GM10248 (cell line): ENCODE results near the gene ZNF101.
"Not testable (repeated sequence)": the region's sequence is repeated elsewhere in the genome, so short reads cannot be mapped to it uniquely, and the experiment has no call there.

Experiments
- CTCF ChIA-PET: fragments of 300-600 bp; sonication (Branson Sonifier 250); formaldehyde crosslinking; extraction: SDS; loops from one replicate; lab custom pipeline; 2021; ENCODE audit warnings: antibody characterized with exemption; lab: Yijun Ruan, JAX
- POLR2A ChIA-PET: fragments of 350-650 bp; sonication (Branson Sonifier 250); formaldehyde crosslinking; extraction: SDS; loops from one replicate; lab custom pipeline; 2020; ENCODE audit warnings: antibody characterized with exemption; lab: Yijun Ruan, JAX
- DNase-seq: peaks from one replicate; pipeline ENCODE4 v3.0.0; 2012; ENCODE audit errors: extremely low spot score
- TF ChIP-seq, protein P1 (sequence below): IDR thresholded peaks from 2 replicates; pipeline ENCODE4 v1.5.1; 2012; ENCODE audit warnings: mild to moderate bottlenecking, low read depth; ENCODE audit errors: extremely low read depth, missing control alignments, control extremely low read depth

Gene ZNF101

GRCh38 chr19:19696386-19696785, 27.7 kb downstream of the ZNF101 start:
- no peak for DNase-seq
- ChIA-PET CTCF (no interaction called here), POLR2A (no interaction called here)
- TF ChIP-seq, protein P1, sequence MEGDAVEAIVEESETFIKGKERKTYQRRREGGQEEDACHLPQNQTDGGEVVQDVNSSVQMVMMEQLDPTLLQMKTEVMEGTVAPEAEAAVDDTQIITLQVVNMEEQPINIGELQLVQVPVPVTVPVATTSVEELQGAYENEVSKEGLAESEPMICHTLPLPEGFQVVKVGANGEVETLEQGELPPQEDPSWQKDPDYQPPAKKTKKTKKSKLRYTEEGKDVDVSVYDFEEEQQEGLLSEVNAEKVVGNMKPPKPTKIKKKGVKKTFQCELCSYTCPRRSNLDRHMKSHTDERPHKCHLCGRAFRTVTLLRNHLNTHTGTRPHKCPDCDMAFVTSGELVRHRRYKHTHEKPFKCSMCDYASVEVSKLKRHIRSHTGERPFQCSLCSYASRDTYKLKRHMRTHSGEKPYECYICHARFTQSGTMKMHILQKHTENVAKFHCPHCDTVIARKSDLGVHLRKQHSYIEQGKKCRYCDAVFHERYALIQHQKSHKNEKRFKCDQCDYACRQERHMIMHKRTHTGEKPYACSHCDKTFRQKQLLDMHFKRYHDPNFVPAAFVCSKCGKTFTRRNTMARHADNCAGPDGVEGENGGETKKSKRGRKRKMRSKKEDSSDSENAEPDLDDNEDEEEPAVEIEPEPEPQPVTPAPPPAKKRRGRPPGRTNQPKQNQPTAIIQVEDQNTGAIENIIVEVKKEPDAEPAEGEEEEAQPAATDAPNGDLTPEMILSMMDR: no peak

GRCh38 chr19:19697589-19697988, 28.9 kb downstream of the ZNF101 start:
- ChIA-PET CTCF (no interaction called here), POLR2A (no interaction called here)
- TF ChIP-seq, protein P1: no peak
- DNase-seq: no peak

DNA sequence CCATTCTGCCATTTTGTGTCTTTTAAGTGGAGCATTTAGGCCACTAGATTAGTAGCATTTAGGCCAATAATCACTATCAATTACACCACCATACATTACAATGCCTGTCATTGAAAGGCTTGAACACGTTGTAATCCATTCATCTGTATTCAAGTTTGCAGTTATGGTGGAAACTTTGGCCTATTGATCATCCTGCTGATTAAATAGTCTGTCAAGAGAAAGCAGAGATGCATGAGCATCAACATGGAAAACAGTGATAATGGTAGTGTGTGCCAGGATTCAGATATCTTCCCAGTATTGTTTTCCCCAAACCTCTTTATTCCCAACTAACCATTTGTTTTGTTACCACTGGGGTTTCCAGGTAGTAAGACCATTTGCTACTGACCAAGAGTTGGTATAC, 31.9 kb downstream of the ZNF101 start:
- POLR2A ChIA-PET, CTCF ChIA-PET: not testable (repeated sequence)

DNA sequence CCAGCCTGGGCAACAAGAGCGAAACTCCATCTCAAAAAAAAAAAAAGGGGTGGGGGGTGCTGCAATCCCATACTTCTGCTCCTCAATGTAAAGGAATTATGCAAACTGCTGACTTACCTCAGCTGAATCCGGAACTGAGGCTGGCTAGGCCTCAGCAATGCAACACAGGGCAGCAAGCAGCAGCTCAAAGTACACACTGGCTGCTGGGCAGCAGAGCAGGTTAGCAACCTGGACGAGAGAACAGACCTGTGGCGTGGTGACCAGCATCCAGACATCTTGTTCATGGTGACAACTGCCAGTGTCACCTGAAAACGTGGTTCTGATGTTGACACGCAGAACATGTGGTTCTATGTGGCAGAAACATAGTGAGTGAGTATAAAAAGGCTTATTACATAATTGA, 36.2 kb downstream of the ZNF101 start:
- no peak for DNase-seq
- POLR2A ChIA-PET: no interaction called here
- CTCF ChIA-PET: no interaction called here
- TF ChIP-seq, protein P1: no peak

More for the DNA sequence above, 31.9 kb downstream of the ZNF101 start:
- DNase-seq: not testable (repeated sequence)

DNA sequence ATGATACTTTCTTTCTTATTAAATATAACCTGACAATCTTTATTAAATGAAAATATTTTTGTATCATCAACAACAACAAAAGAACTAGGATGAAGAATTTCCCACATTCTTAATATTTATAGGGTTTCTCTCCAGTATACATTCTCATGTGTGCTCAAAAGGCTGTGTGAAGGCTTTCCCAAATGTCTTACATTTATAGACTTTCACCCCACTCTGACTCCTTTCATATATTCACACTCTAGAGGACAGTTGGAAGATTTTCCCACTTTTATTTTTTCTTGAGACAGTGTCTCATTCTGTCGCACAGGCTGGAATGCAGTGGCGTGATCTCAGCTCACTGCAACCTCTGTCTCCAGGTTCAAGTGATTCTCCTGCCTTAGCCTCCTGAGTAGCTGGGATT, 41.9 kb downstream of the ZNF101 start:
- TF ChIP-seq, protein P1: no peak
- no peak for DNase-seq
- ChIA-PET CTCF (no interaction called here), POLR2A (no interaction called here)

DNA sequence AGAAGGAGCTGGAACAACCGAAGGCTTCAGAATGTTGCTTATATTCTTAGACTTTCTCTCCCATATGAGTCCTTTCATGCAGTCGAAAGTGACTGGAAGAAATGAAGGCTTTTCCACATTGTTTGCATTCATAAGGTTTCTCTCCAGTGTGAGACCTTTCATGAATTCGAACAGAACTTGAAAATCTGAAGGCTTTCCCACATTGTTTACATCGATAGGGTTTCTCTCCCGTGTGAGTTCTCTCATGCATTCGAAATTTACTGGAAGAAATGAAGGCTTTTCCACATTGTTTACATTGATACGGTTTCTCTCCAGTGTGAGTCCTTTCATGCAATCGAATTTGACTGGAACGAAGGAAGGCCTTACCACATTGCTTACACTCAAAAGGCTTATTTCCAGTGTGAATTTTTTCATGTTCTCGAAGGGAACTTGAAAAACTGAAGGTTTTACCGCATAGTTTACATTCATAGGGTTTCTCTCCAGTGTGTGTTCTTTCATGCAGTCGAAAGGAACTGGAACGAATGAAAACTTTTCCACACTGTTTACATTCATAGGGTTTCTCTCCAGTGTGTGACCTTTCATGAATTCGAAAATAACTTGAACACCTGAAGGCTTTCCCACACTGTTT, 42.8 kb downstream of the ZNF101 start:
- DNase-seq: no peak
- ChIA-PET CTCF (no interaction called here), POLR2A (no interaction called here)
- TF ChIP-seq, protein P1: no peak

DNA sequence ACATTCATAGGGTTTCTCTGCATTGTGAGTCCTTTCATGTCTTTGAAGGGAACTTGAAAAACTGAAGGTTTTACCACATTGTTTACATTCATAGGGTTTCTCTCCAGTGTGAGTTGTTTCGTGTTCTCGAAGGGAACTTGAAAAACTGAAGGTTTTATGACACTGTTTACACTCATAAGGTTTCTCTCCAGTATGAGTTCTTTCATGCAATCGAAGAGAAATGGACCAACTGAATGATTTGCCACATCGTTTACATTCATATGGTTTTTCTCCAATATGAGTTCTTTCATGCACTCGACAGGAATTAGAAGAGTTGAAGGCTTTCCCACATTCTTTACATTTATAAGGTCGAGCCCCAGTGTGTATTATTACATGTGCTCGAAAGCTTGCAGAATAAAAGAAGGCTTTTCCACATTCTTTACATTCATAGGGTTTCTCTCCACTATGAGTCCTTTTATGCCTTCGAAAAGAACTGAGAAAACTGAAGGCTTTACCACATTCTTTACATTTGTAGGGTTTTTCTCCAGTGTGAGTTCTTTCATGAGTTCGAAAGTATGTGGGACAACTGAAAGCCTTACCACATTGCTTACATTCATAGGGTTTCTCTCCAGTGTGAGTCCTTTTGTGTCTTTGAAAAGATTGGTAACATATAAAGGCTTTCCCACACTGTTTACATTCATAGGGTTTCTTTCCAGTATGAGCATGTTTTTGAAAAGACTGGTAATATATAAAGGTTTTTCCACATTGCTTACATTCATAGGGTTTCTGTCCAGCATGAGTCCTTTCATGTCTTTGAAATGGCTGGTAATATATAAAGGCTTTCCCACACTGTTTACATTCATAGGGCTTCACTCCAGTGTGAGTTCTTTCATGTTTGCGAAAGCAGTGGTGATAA, 43.5 kb downstream of the ZNF101 start:
- CTCF ChIA-PET: no interaction called here
- TF ChIP-seq, protein P1: no peak
- DNase-seq: no peak
- POLR2A ChIA-PET: no interaction called here
